HEK293 (cell line): ENCODE data around the gene GAS2L2.

Experiments
- ZFHX2 ChIP-seq: fragments of 450-650 bp; formaldehyde crosslinking; conservative IDR thresholded peaks from 2 replicates; pipeline ENCODE4 v1.5.1; 2016; ENCODE audit warnings: missing biosample characterization, missing genetic modification characterization
- ZNF350 ChIP-seq: fragments of 450-650 bp; formaldehyde crosslinking; IDR thresholded peaks from 2 replicates; pipeline ENCODE4 v1.5.0; 2017; ENCODE audit warnings: missing biosample characterization, mild to moderate bottlenecking, missing genetic modification characterization
- TF ChIP-seq, protein P1 (sequence below): fragments of 450-650 bp; formaldehyde crosslinking; IDR thresholded peaks from 2 replicates; pipeline ENCODE4 v1.5.1; 2016; ENCODE audit warnings: missing biosample characterization, missing genetic modification characterization

DNA sequence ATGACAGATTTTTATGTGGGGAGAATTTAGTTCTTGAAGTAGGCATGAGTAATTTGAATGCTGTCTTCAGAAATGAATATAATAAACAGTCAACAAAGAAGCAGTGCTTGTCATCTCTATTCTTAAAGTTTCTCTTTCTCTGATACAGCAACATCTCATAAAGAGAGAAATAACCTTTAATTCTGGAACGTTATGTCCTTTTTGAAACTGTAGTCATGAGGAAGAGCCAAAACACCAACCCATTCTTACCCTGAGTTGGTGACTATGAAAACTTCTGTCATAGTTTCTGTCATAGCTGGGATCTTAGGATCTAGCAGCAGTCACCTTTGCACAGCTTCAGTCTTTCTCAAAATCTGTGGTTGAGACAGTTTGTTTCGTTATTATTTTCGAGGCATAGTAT is 36.9 kb downstream of the GAS2L2 start:
- TF ChIP-seq, protein P1, sequence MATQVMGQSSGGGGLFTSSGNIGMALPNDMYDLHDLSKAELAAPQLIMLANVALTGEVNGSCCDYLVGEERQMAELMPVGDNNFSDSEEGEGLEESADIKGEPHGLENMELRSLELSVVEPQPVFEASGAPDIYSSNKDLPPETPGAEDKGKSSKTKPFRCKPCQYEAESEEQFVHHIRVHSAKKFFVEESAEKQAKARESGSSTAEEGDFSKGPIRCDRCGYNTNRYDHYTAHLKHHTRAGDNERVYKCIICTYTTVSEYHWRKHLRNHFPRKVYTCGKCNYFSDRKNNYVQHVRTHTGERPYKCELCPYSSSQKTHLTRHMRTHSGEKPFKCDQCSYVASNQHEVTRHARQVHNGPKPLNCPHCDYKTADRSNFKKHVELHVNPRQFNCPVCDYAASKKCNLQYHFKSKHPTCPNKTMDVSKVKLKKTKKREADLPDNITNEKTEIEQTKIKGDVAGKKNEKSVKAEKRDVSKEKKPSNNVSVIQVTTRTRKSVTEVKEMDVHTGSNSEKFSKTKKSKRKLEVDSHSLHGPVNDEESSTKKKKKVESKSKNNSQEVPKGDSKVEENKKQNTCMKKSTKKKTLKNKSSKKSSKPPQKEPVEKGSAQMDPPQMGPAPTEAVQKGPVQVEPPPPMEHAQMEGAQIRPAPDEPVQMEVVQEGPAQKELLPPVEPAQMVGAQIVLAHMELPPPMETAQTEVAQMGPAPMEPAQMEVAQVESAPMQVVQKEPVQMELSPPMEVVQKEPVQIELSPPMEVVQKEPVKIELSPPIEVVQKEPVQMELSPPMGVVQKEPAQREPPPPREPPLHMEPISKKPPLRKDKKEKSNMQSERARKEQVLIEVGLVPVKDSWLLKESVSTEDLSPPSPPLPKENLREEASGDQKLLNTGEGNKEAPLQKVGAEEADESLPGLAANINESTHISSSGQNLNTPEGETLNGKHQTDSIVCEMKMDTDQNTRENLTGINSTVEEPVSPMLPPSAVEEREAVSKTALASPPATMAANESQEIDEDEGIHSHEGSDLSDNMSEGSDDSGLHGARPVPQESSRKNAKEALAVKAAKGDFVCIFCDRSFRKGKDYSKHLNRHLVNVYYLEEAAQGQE (tag by site-specific recombination) = no peak
- no peak for TF ChIP-seq ZFHX2 (tag by site-specific recombination)
- no peak for TF ChIP-seq ZNF350 (tag by site-specific recombination)
